Measurements from ENCODE around the gene MATR3.

The MATR3 gene

GRCh38 chr5:139272471-139273321, 20.8 kb upstream of the MATR3 start:
- no peak for FAIRE-seq

GRCh38 chr5:139273322-139273571, 20.3 kb upstream of the MATR3 start:
- no peak for FAIRE-seq

DNA sequence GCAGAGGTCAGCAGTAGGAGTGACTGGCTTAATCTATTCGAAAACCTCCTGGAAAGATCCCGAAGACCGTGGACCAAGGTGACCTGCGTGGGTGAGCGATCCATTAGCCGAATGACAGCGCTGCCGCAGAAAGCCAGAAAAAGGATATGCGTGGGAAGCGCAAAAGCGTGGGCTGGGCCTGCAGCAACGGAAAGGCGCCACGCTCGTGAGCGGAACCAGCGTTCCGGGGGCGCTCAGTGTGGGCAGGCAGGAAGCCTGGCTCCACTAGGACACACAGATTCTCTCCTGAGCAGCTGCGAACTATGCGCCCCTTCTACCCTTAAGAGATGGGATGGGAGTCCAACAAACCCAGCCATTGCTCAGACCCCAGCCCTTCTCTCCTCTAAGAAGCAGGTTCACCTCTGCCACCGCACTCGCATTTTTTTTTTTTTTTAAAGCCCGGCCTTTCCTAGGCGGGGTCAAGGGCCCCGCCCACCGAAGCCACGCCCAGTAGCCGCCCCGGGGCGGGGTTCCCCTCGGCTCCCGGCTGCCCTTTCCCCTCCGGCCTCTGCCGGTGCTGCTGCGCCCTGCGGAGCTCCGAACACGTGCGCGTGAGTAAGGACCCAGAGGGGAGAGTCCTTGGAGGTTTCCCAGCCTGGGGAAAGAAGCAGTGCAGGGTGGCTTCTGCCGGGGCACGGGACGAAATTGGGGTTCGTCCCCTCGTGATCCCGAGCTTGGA, 19.8 kb upstream of the MATR3 start:
- FAIRE-seq: no peak

DNA sequence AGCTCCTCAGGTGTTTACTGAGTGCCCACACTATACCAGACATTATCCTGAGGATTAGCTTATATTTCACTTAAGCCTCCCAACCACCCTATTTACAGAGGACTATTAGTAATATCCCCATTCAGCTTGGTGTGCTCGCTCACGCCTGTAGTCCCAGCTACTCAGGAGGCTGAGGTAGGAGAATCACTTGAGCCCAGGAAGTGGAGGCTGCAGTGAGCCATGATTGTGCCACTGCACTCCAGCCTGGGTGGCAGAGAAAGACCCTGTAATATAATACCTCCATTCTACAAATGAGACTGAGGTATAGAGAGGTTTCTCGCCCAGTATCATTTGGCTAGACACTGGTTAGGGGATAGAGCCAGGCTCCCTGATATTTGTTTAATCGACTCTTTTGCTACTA, 18.0 kb upstream of the MATR3 start:
- no peak for FAIRE-seq

- FAIRE-seq: no peak
These were observed 17.6 kb upstream of the MATR3 start for GRCh38 chr5:139275956-139276355.

DNA sequence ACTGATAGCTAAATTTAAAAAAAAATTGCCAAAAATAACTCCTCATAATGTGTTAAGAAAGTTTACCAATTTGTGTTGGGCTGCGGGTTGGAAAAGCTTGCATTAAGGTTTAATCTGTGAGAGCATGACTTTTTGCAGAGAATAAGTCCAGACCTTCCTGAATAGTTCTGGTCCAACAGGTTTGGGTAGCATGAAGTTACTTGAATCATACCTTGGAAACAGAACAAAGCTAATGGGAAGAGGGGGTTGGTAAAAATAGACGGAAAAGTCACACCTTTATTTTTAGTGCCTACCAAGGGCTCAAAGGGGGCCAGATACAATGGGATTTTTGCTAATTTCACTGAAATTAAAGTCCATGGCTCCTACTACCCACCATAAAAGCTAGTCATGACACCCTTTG, 17.1 kb upstream of the MATR3 start:
- no peak for FAIRE-seq

DNA sequence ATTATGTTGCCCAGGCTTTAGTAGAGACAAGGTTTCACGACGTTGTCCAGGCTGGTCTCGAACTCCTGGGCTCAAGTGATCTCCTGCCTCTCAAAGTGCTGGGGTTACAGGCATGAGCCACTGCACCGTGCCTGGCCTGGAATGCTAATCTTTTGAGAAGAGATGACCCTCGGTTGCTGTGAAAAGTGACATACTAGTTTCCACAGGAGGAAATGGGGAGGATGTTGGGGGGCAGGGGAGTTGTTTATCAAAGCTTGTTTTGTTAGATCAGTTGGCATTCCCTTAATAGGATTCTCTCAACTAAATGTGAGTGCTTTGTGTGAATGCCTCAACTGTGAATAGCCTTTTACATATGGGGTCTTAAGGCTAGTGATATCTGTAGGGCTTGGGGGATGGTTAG, 16.4 kb upstream of the MATR3 start:
- FAIRE-seq: no peak

DNA sequence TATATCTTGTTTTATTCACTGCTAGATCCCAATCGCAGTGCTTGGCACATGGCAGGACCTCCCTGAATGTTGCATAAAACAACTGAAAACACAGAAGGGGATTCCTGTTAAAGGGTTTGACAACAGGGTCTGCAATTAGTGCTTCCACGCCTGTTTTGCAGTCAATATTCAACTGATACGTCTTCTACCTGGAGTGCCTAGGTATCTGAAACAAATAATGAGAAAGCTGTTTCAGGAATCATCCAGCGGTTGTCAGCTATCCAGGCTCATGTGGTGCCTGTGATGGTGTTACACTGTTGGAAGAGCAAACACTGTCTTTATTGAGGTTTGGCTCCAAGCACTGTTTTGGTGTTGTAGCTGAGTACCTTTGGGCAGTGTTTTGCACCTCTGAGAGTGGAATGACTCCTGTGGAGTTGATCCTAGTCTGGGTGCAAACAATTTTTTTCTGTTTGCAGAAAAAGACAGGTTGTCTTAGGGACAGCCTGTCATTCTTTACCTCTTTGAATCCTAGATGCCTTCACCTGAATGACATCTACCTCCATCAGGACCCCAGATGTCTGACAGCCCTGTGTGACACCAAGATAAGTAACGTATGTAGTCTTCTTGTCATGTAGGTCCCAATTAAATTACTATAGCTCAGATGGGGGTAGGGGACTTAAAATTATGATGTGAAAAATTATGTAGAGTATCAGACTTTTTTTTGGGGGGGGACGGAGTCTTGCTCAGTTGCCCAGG, 14.8 kb upstream of the MATR3 start:
- FAIRE-seq: no peak

- no peak for FAIRE-seq
These were observed 11.4 kb upstream of the MATR3 start for GRCh38 chr5:139282197-139282557.

DNA sequence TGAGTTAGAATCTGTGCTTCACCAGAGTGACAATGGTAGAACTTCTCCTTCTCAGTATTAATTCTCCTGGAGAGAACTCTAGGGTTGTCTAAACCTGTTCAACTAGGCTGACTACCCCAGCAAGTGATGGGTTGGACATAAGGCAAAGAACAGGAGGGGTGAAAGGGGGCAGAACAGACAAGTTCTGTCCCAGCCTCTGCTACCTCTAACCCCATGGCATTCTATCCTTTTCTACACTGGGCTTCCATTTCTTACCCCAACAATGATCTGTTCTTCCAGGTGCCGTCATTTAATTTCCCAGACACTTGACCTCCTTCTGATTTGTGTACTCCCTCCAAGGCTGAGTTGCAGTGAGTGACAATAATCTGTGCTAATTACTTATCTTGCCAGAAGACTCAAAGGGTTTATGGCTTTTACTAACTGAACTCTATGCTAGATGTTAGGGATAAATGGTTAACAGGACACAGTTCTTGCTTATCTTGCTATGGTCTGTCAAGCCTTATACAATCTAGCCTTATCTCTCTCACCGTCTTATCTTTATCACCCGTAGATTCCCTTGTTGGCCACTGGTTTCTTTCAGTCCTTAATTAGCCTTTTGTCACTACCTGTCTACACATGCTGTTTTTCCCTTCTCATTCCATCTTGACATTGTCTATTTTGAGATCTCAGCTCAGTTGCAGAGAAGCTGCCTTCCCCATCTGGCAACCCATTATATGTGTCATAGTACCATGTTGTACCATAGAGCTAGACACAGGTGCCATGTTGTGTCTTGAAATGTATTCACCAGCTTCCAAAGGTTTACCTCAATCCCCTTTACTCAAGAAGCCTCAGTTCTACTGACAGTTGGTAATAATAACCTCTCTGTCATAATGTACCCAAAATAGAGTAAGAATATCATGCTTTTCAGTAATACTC, 10.0 kb upstream of the MATR3 start:
- no peak for FAIRE-seq

- no peak for FAIRE-seq
These were observed 9.2 kb upstream of the MATR3 start for GRCh38 chr5:139284295-139284694.

GRCh38 chr5:139285651-139286392, 7.7 kb upstream of the MATR3 start:
- no peak for FAIRE-seq

GRCh38 chr5:139287890-139288635, 5.5 kb upstream of the MATR3 start:
- FAIRE-seq: no peak

DNA sequence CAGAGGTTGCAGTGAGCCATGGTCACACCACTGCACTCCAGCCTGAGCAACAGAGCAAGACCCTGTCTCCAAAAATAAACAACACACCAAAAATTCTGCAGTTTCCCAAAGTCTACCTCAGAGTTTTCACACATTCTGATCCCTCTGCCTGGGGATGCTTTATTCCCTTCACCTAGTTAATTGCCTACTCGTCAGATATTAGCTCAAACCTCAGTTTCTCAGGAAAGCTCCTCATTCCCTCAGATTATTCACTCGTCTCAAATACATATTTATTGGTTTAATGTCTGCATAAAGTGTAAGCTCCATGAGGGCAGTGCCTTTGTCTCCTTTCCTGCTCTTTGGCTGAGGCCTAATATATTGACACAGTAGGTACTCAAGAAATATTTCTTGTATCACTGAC, 2.5 kb upstream of the MATR3 start:
- FAIRE-seq: no peak

- no peak for FAIRE-seq
These were observed 386 bp upstream of the MATR3 start for GRCh38 chr5:139293202-139293506.

- no peak for FAIRE-seq
These were observed 1.0 kb downstream of the MATR3 start for GRCh38 chr5:139294374-139295165.

GRCh38 chr5:139295346-139296057, 2.0 kb downstream of the MATR3 start:
- FAIRE-seq: no peak

- FAIRE-seq: no peak
These were observed 2.7 kb downstream of the MATR3 start for GRCh38 chr5:139296198-139296597.

- FAIRE-seq: no peak
These were observed 3.4 kb downstream of the MATR3 start for GRCh38 chr5:139296862-139297326.

Data from endometrium (tissue), 2 donors.